K562 (cell line): ENCODE results near the gene ARNT2. TPM values are rescaled to one million over a fixed set of nuclear protein-coding genes. Genes with fewer than 3 reads are reported as not detected.

ENCODE experiments used
- ATAC-seq: fragments of 200-7000 bp; cut with Tn5 transposase; 3 replicates; pipeline ENCODE4 v1.9.1; 2020; ENCODE audit warnings: moderate library complexity
- BruUV-seq: library from RNA; stranded (reverse); fragments of 400-500 nt; replicated peaks from 2 replicates; lab custom pipeline; 2021; lab: Mats Ljungman, UMichigan
- CTCF ChIA-PET: fragments of 300-600 bp; formaldehyde crosslinking; extraction: SDS; loops from one replicate; lab custom pipeline; 2021; ENCODE audit warnings: low intra/inter-chr PET ratio; lab: Yijun Ruan, JAX
- POLR2A ChIA-PET: fragments of 300-600, 350-650 bp; sonication (Branson Sonifier 250); formaldehyde crosslinking; extraction: SDS; loops from one replicate; lab custom pipeline; 2021; ENCODE audit warnings: antibody characterized with exemption, inconsistent platforms; lab: Yijun Ruan, JAX
- DNase-seq, 4 experiments: peaks; one replicate each; pipeline versions ENCODE4 v3.0.0 to v3.0.0-alpha.2; 2011 to 2018; ENCODE audit warnings: low spot score in 3 of 4, mixed read lengths in 3 of 4; ENCODE audit errors: extremely low read depth in 1 of 4
- FAIRE-seq: peaks from 2 replicates; lab custom pipeline; 2011; peaks lifted over from hg19 to GRCh38; lab: Jason Lieb, UNC
- H2AFZ ChIP-seq: 2 replicates; pipeline ENCODE4 v1.6.0; 2011; ENCODE audit warnings: low read depth, low read length, control low read depth, inconsistent platforms
- H3K27ac ChIP-seq: fragments of 200-600 bp; 3 replicates; pipeline ENCODE4 v1.8.0; 2011; ENCODE audit warnings: low read depth, mild to moderate bottlenecking, control low read depth, inconsistent platforms, low read length, moderate library complexity, mixed read lengths; ENCODE audit errors: extremely low read depth
- H3K27me3 ChIP-seq, 2 experiments: fragments of 300-600 bp in 1 of 2; 2 replicates in 1 of 2; 3 replicates in 1 of 2; pipeline versions ENCODE4 v1.6.0 to v1.8.0; 2011; ENCODE audit warnings: inconsistent platforms in 2 of 2, low read length in 2 of 2, mild to moderate bottlenecking in 1 of 2, mixed read lengths in 1 of 2, moderate library complexity in 1 of 2; ENCODE audit not compliant: control insufficient read depth in 2 of 2, insufficient read depth in 2 of 2
- H3K36me3 ChIP-seq: fragments of 300-600 bp; 3 replicates; pipeline ENCODE4 v1.8.0; 2011; ENCODE audit warnings: mild to moderate bottlenecking, low read length, inconsistent platforms; ENCODE audit not compliant: control insufficient read depth, insufficient read depth
- H3K4me1 ChIP-seq, 2 experiments: fragments of 200-600 bp in 1 of 2; replicated peaks in 1 of 2; 2 replicates in 1 of 2; 3 replicates in 1 of 2; pipeline versions ENCODE4 v1.5.1 to v1.8.0; 2011; ENCODE audit warnings: inconsistent platforms in 2 of 2, low read length in 2 of 2, mild to moderate bottlenecking in 1 of 2, mixed read lengths in 1 of 2, moderate library complexity in 1 of 2; ENCODE audit not compliant: control insufficient read depth in 2 of 2, insufficient read depth in 2 of 2
- H3K4me2 ChIP-seq: 2 replicates; pipeline ENCODE4 v1.6.1; 2011; ENCODE audit warnings: low read length, control low read depth, inconsistent platforms, mixed read lengths; ENCODE audit not compliant: insufficient read depth
- H3K4me3 ChIP-seq: fragments of 200-600 bp; sonication (generic), shearing (Covaris generic); 2 replicates; pipeline ENCODE4 v1.5.1; 2016; ENCODE audit warnings: control low read depth, inconsistent platforms
- H3K79me2 ChIP-seq: fragments of 200-600 bp; 3 replicates; pipeline ENCODE4 v1.8.0; 2011; ENCODE audit warnings: low read length, inconsistent platforms; ENCODE audit not compliant: control insufficient read depth, insufficient read depth
- H3K9ac ChIP-seq, 2 experiments: 2 replicates each; pipeline versions ENCODE4 v1.6.0 to v1.6.1; 2011; ENCODE audit warnings: low read depth in 2 of 2, low read length in 2 of 2, control low read depth in 1 of 2, inconsistent platforms in 1 of 2, mild to moderate bottlenecking in 1 of 2, mixed read lengths in 1 of 2; ENCODE audit not compliant: insufficient read depth in 1 of 2
- H3K9me1 ChIP-seq: one replicate; pipeline ENCODE4 v1.6.0; 2011; ENCODE audit warnings: inconsistent platforms, mild to moderate bottlenecking, low read length, moderate library complexity; ENCODE audit not compliant: control insufficient read depth, insufficient read depth
- H3K9me3 ChIP-seq: replicated peaks from 2 replicates; pipeline ENCODE4 v1.5.1; 2011; ENCODE audit warnings: low read depth, low read length, inconsistent platforms; ENCODE audit not compliant: control insufficient read depth, insufficient read depth
- H4K20me1 ChIP-seq: replicated peaks from 2 replicates; pipeline ENCODE4 v1.6.1; 2011; ENCODE audit warnings: low read length, inconsistent platforms, mixed read lengths; ENCODE audit not compliant: control insufficient read depth, insufficient read depth
- RBM15 ChIP-seq: fragments of 200-400 bp; formaldehyde crosslinking; IDR thresholded peaks from 2 replicates; pipeline ENCODE4 v1.6.1; 2018; ENCODE audit warnings: mild to moderate bottlenecking, low read length, moderate library complexity; ENCODE audit not compliant: insufficient read depth
- SMAD3 ChIP-seq: fragments of 450-650 bp; formaldehyde crosslinking; conservative IDR thresholded peaks from 2 replicates; pipeline ENCODE4 v1.4.0; 2020; ENCODE audit warnings: mild to moderate bottlenecking
- TEAD1 ChIP-seq, 2 experiments: fragments of 450-650 bp in 1 of 2; sonication (generic) in 1 of 2; formaldehyde crosslinking; IDR thresholded peaks; 2 replicates each; pipeline versions ENCODE4 v1.4.0 to v1.8.0; 2020 to 2022; ENCODE audit warnings: mild to moderate bottlenecking in 2 of 2, missing genetic modification reagents in 1 of 2
- ZEB2 ChIP-seq: fragments of 450-650 bp; IDR thresholded peaks from 2 replicates; pipeline ENCODE4 v1.6.1; 2016
- ZNF253 ChIP-seq: fragments of 250-450 bp; sonication (Bioruptor Pico); conservative IDR thresholded peaks from 2 replicates; pipeline ENCODE4 v1.6.1; 2021; ENCODE audit warnings: mild to moderate bottlenecking
- WGBS: fragments of 100-300 bp; shearing (Covaris generic); methylation state at CpG from one replicate; pipeline ENCODE4 v1.1.6; 2016; ENCODE audit warnings: low coverage, mixed read lengths; ENCODE audit not compliant: insufficient coverage; ENCODE audit errors: missing lambda C conversion rate; 5-methylcytosine and 5-hydroxymethylcytosine counted together
- in situ Hi-C: fragments of 300-500 bp; cut with MboI; formaldehyde crosslinking; loops from 4 replicates; pipeline ENCODE4 v1.15.0; 2018; ENCODE audit warnings: inconsistent platforms, mixed read lengths
- intact Hi-C: fragments of 100-400 bp; cut with micrococcal nuclease; formaldehyde crosslinking; loops from 2 replicates; pipeline ENCODE4 v1.14.2; 2022
- polyA plus RNA-seq, 8 experiments: library from polyadenylated mRNA; depleted of rRNA in 4 of 8; stranded (reverse) in 5 of 8; unstranded in 3 of 8; fragments of >200 nt; fragmentation: Nextera tagmentation in 2 of 8; fragmentation: Illumina TruSeq in 1 of 8; extraction: Ambion mirVana in 2 of 8; extraction: Trizol in 1 of 8; gene quantifications; 2 replicates each; pipeline versions ENCODE4 v1.2.1 to v1.2.3, GENCODE V29; 2011 to 2014; ENCODE audit warnings: inconsistent platforms in 1 of 8, missing spikeins in 1 of 8
- total RNA-seq, 7 experiments: library from RNA; depleted of rRNA in 6 of 7; stranded (reverse); fragments of >200 nt in 6 of 7; fragmentation: Illumina TruSeq in 2 of 7; extraction: Trizol in 2 of 7; gene quantifications; 2 replicates each; pipeline versions ENCODE4 v1.2.1 to v1.2.3, GENCODE V29; 2011 to 2021; ENCODE audit warnings: low replicate concordance in 1 of 7
- TF ChIP-seq, protein P1 (sequence below): fragments of 200-600 bp; sonication (generic); IDR thresholded peaks from one replicate; pipeline ENCODE4 v1.6.1; 2012; ENCODE audit warnings: mild to moderate bottlenecking, low read depth, low read length, inconsistent platforms
- TF ChIP-seq, protein P2 (sequence below): fragments of 250-450 bp; sonication (Bioruptor Pico); IDR thresholded peaks from 2 replicates; pipeline ENCODE4 v1.8.0; 2021; ENCODE audit warnings: moderate library complexity, mild to moderate bottlenecking, inconsistent platforms

The ARNT2 gene
- total and polyA plus RNA-seq, 9 of the 15 experiments (the other 6 are each of a cell fraction or from before 2014, with no cell fraction given) = 0.01 TPM; not detected in 8

DNA sequence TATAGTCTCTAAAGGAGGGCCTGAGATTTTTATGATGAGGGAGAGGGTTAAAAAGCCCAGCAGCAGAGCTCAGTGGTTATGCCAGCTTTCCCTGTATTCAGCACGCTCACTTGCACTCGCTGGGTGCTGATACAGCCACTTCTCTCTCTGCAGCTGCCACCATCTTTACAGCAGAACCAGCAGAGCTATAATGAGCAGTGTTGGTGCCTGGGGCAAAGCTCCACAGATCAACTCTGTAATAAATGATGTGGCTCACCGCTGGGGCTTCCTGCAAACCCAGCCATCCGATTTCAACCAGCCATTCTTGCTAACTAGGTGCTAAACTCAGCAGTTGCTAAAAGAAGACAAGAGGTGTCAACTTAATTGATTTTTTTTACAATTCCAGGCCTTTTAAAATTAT, 48.0 kb downstream of the ARNT2 start:
- intact Hi-C loops = no loop called here
- H3K4me3 ChIP-seq = no peak overlapping the region
- ATAC-seq (no peak), DNase-seq (no peak), FAIRE-seq (no peak)
- POLR2A ChIA-PET = interaction anchor here (0.6 kb wide), 1 partner anchor 16 kb away, joined by 3 read pairs; no protein-coding TSS in a partner anchor
- H4K20me1 ChIP-seq = no peaks in the 10 kb centered on the region
- no peak overlapping the region for H3K4me2 ChIP-seq
- no peaks in the 10 kb centered on the region for H3K9me1 ChIP-seq
- no peaks in the 10 kb centered on the region for H3K79me2 ChIP-seq
- no peak overlapping the region for H2AFZ ChIP-seq
- CTCF ChIA-PET = no interaction called here
- no peak overlapping the region for H3K9ac ChIP-seq
- in situ Hi-C loops = loop anchor here (10.0 to 25.0 kb wide), 2 partner anchors 660 to 813 kb away; no protein-coding TSS in a partner anchor
- H3K36me3 ChIP-seq = no peaks in the 10 kb centered on the region
- H3K4me1 ChIP-seq = no peaks in the 10 kb centered on the region
- WGBS = 5% methylated on average over 4 of the region's 4 CpGs
- no peaks in the 10 kb centered on the region for H3K9me3 ChIP-seq
- H3K27ac ChIP-seq = no peak overlapping the region
- H3K27me3 ChIP-seq = peaks cover 2 to 20% of the 10 kb centered on the region in 2 experiments; a peak in 3 of 5 replicates
- BruUV-seq = no TSS peak
- TF ChIP-seq, protein P1, sequence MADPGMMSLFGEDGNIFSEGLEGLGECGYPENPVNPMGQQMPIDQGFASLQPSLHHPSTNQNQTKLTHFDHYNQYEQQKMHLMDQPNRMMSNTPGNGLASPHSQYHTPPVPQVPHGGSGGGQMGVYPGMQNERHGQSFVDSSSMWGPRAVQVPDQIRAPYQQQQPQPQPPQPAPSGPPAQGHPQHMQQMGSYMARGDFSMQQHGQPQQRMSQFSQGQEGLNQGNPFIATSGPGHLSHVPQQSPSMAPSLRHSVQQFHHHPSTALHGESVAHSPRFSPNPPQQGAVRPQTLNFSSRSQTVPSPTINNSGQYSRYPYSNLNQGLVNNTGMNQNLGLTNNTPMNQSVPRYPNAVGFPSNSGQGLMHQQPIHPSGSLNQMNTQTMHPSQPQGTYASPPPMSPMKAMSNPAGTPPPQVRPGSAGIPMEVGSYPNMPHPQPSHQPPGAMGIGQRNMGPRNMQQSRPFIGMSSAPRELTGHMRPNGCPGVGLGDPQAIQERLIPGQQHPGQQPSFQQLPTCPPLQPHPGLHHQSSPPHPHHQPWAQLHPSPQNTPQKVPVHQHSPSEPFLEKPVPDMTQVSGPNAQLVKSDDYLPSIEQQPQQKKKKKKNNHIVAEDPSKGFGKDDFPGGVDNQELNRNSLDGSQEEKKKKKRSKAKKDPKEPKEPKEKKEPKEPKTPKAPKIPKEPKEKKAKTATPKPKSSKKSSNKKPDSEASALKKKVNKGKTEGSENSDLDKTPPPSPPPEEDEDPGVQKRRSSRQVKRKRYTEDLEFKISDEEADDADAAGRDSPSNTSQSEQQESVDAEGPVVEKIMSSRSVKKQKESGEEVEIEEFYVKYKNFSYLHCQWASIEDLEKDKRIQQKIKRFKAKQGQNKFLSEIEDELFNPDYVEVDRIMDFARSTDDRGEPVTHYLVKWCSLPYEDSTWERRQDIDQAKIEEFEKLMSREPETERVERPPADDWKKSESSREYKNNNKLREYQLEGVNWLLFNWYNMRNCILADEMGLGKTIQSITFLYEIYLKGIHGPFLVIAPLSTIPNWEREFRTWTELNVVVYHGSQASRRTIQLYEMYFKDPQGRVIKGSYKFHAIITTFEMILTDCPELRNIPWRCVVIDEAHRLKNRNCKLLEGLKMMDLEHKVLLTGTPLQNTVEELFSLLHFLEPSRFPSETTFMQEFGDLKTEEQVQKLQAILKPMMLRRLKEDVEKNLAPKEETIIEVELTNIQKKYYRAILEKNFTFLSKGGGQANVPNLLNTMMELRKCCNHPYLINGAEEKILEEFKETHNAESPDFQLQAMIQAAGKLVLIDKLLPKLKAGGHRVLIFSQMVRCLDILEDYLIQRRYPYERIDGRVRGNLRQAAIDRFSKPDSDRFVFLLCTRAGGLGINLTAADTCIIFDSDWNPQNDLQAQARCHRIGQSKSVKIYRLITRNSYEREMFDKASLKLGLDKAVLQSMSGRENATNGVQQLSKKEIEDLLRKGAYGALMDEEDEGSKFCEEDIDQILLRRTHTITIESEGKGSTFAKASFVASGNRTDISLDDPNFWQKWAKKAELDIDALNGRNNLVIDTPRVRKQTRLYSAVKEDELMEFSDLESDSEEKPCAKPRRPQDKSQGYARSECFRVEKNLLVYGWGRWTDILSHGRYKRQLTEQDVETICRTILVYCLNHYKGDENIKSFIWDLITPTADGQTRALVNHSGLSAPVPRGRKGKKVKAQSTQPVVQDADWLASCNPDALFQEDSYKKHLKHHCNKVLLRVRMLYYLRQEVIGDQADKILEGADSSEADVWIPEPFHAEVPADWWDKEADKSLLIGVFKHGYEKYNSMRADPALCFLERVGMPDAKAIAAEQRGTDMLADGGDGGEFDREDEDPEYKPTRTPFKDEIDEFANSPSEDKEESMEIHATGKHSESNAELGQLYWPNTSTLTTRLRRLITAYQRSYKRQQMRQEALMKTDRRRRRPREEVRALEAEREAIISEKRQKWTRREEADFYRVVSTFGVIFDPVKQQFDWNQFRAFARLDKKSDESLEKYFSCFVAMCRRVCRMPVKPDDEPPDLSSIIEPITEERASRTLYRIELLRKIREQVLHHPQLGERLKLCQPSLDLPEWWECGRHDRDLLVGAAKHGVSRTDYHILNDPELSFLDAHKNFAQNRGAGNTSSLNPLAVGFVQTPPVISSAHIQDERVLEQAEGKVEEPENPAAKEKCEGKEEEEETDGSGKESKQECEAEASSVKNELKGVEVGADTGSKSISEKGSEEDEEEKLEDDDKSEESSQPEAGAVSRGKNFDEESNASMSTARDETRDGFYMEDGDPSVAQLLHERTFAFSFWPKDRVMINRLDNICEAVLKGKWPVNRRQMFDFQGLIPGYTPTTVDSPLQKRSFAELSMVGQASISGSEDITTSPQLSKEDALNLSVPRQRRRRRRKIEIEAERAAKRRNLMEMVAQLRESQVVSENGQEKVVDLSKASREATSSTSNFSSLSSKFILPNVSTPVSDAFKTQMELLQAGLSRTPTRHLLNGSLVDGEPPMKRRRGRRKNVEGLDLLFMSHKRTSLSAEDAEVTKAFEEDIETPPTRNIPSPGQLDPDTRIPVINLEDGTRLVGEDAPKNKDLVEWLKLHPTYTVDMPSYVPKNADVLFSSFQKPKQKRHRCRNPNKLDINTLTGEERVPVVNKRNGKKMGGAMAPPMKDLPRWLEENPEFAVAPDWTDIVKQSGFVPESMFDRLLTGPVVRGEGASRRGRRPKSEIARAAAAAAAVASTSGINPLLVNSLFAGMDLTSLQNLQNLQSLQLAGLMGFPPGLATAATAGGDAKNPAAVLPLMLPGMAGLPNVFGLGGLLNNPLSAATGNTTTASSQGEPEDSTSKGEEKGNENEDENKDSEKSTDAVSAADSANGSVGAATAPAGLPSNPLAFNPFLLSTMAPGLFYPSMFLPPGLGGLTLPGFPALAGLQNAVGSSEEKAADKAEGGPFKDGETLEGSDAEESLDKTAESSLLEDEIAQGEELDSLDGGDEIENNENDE = no peak
- TF ChIP-seq SMAD3 (CRISPR knock-in tag) = no peak
- TF ChIP-seq, protein P2, sequence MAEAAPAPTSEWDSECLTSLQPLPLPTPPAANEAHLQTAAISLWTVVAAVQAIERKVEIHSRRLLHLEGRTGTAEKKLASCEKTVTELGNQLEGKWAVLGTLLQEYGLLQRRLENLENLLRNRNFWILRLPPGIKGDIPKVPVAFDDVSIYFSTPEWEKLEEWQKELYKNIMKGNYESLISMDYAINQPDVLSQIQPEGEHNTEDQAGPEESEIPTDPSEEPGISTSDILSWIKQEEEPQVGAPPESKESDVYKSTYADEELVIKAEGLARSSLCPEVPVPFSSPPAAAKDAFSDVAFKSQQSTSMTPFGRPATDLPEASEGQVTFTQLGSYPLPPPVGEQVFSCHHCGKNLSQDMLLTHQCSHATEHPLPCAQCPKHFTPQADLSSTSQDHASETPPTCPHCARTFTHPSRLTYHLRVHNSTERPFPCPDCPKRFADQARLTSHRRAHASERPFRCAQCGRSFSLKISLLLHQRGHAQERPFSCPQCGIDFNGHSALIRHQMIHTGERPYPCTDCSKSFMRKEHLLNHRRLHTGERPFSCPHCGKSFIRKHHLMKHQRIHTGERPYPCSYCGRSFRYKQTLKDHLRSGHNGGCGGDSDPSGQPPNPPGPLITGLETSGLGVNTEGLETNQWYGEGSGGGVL (CRISPR knock-in tag) = no peak
- TF ChIP-seq TEAD1 (CRISPR knock-in tag; IDR thresholded peaks at IDR 0.05) = no peak
- TF ChIP-seq ZEB2 = no peak
- no peak for TF ChIP-seq RBM15
- TF ChIP-seq ZNF253 (CRISPR knock-in tag) = no peak
